GM21390 (cell line): Measurements from ENCODE around the gene ABR.
"Not testable (repeated sequence)": the region's sequence is repeated elsewhere in the genome, so short reads cannot be mapped to it uniquely, and the experiment has no call there.

Experiments used
- ATAC-seq: cut with Tn5 transposase; IDR thresholded peaks from one replicate; pipeline ENCODE4 v1.9.1; 2021; ENCODE audit not compliant: unreplicated experiment

Gene ABR

GRCh38 chr17:1122533-1123392 is 57.0 kb downstream of the ABR start:
- no peak for ATAC-seq

- ATAC-seq = not testable (repeated sequence)
Observed at GRCh38 chr17:1121442-1121817, 58.4 kb downstream of the ABR start.

GRCh38 chr17:1120596-1121441 is 59.0 kb downstream of the ABR start:
- no peak for ATAC-seq

GRCh38 chr17:1119924-1120323 is 59.9 kb downstream of the ABR start:
- ATAC-seq = no peak

GRCh38 chr17:1116602-1117001 is 63.2 kb downstream of the ABR start:
- no peak for ATAC-seq

- no peak for ATAC-seq
Observed at GRCh38 chr17:1112875-1113274, 66.9 kb downstream of the ABR start.

- ATAC-seq = no peak
Observed at GRCh38 chr17:1111599-1112443, 68.0 kb downstream of the ABR start.

- ATAC-seq = no peak
Observed at GRCh38 chr17:1110862-1111598, 68.8 kb downstream of the ABR start.

GRCh38 chr17:1110541-1110861 is 69.3 kb downstream of the ABR start:
- ATAC-seq = no peak

GRCh38 chr17:1109606-1110540 is 69.9 kb downstream of the ABR start:
- no peak for ATAC-seq

GRCh38 chr17:1108765-1109605 is 70.8 kb downstream of the ABR start:
- ATAC-seq = no peak

- ATAC-seq = no peak
Observed at GRCh38 chr17:1108478-1108764, 71.4 kb downstream of the ABR start.

GRCh38 chr17:1107777-1108477 is 71.9 kb downstream of the ABR start:
- no peak for ATAC-seq

GRCh38 chr17:1107083-1107776 is 72.6 kb downstream of the ABR start:
- ATAC-seq = no peak

- ATAC-seq = no peak
Observed at GRCh38 chr17:1104222-1104621, 75.6 kb downstream of the ABR start.

- no peak for ATAC-seq
Observed at GRCh38 chr17:1100382-1100781, 79.4 kb downstream of the ABR start.

- ATAC-seq = no peak
Observed at GRCh38 chr17:1099242-1099641, 80.5 kb downstream of the ABR start.
